SK-N-DZ (cell line): ENCODE data around the gene AEBP1.

Source experiments
- DNase-seq: peaks from one replicate; pipeline ENCODE4 v3.0.0-alpha.2; 2015; ENCODE audit warnings: low spot score
- small RNA-seq, 2 experiments: library from RNA; depleted of rRNA; stranded (forward); fragments of <200 nt; gene quantifications; one replicate each; pipeline ENCODE3, GENCODE V24; 2014

AEBP1 gene

DNA sequence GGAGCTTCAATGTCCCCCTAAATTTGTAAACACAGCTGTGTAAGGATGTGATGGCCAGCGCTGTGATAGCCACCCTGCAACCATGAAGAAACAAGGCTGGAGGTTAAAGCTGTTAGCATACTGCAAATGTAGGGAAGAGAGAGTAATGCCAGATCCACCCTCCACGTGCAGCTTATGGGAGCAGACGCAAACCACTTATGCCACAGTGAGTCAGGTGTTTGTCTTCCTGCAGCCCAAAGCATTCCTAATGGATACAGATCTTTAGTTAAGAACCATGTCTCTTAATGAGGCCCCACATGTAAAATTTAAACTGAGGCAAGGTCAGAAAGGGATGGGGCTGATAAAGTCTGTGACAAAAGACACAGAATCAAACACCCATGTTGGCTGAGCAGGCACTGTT is 50.6 kb downstream of the AEBP1 start:
- no peak for DNase-seq

DNA sequence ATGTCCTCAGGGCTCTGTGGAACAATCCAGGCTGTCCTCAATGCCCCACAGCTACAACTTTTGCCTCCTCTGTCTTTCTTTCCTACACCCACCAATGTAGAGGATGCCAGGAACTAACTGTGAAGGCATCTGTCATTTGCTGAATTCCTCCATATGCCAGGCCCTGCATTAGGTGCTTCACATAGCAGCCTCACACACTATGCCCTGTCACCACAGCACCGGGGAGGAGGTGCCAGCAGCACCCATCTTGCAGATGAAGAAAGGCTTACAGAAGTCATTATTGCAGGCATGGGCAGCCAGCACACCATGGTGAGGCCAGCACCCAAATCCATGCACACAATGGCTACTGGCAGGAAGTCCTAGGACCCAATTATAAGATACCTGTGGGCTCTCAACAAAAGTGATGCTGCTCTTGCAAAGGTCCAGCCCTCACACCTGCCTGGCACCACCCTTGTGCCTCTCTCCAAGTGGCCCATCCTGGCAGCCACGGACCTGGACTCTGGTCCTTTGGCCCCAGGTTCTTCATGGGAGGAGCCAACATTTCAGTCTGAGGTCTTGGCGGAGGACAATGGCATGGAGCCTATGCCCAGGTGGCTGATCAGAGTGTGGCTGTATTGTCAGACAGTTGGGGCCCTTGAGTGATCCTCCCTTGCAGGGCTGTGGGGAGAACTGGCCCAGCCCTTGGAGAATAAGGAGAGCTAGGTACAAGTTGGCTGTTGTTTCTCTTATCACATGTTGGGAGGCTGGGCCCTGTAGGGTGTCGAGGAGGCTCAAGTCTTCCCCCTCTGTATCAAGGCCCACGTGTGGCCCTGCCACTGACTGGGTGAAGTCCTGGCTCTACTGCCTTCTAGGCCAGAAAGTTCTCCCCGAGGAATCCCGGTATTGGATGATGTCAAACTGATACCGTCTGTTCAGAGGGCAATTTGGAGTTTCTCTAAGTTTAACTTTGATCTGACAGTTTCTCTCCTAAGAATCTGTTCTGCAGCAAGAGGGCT is 51.3 kb downstream of the AEBP1 start:
- DNase-seq, result no peak

DNA sequence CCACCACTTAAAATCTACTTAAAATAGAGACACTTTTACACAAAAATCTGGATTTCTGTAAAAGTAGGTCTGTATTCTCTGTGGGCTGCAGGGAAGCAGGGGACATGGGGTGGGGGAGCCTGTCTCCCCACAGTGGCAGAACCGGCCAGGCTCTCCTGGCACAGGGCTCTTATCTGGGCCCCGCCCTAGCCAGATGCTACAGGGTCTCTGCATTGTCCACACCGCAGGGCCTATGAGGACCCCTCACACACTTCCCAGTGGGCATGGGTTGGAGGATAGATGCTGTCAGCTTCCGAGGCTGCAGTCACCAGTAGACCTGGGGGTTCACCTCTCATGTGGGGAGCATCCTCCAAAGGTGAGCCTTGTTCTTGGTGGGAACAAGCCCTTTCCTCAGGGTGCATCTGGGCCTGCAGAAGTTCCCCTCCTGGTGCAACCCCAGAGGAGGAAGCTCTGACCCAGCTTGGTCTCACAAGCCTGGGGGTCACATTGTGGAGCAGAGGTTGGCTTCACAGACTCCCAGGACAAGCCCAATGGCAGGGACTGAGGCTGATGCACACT is 52.4 kb downstream of the AEBP1 start:
- DNase-seq, result no peak

DNA sequence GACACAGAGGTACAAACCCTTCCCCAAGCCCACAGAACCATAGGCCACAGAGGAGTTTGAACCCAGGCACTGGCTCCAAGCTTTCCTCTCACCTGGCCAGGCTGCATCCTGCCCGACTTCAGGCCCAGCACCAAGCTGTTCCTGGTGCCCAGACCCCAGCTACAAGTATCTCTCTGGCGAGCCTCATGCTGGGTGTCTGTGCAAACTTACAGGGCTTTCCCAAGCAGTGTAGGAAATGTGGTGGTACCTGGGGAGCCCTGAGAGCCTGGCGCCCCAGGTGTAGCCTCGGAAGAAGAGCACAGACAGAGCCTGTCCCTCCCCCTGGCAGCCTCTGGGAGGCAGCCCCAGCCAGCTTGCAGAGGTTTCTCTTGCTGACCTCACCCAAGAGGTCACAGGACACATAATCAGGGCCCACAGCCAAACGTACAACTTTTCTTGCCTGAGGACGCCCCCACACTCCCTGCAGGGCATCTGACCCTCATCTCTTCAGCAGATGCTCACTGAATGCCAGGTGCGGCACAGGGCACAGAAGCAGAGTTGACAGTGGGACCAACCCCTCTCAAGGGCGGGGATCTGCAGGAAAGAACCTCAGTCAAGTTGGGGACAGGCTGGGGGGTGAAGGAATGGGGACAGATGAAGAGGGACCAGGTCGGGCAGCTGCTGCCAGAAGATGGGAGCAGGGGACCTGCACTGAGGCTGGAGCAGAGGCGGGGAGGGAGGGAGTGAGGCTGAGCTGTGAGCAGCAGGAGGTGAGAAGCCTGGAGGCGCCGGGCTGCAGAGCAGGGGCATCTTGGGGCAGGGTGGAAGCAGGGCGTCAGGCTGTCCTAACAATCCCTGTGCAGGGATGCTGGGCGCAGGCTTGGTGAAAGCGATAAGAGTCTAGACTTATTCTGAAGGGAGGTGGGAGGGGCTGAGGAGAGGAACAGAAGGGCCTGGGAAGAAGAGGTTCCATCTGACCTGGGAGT is 53.3 kb downstream of the AEBP1 start:
- DNase-seq, result no peak

DNA sequence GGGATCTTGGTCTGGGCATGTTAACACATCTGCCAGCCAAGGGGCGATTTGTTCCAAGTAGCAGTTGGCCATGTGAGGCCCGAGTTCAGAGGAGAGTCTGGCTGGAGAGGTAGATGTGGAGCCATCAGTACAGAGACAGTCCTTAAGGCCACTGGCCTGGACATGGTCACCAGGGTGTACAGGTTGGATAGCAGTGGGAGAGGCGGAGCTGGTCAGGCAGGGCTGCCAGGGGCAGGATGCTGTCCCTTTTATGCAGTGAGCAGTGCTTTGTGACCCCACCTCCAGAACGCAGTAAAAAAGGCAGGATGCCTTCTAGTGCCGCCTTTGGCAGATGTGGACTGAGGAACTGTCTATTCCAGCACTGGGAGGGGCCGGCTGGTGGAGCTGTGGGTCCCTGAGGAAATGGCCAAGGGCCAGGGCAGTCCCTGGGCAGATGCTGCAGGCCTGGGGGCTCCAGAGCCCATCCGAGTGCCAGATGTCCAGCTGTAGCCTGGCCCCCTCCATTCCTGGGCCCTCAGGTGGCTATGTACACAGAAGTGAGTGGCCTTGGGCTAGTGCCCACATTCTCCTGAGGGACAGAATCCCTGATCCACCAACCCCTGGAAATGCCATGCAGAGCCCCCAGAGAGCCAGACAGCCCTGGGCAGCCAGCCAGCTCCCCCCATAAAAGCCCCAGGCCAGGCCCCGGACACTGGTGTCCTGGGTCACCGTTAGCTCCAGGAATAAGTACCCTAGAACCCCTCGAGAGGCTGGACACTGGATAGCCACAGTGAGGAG is 54.1 kb downstream of the AEBP1 start:
- DNase-seq, result no peak

DNA sequence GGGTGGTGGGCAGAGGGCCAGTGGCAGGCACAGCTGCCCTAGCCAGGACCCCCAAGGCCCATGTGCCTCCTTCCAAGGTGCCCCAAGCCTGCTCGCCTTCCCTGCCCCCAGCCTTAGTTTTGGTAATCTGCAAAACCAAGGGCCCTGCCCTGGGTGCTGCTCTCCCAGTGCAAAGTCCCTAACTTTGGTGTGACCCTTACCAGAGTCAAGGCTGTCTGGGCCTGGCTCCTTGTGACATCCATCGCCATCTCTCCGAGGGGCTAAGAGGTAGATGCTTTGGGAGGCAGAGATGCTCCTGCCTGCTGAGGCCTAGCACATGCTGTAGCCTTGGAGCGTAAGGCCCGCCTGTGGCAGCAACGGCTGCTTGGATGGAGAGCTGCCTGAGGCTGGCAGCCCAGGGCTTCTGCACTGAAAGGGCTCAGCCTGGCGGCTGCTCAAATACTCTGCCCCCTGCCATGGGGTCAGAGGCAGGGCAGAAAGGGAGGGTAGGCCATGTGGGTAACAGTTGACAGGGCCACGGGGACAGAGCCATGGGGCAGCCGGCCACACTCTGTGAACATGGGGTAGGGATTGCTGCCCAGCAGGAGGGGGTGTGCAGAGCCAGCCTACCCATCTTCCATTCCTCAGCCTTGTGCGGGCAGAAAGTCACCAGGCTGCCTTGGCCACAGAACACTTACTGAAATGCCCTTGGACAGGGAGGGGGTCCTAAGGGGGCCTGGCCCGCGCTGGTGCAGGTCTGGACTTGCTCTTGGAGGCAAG is 54.9 kb downstream of the AEBP1 start:
- DNase-seq, result no peak

DNA sequence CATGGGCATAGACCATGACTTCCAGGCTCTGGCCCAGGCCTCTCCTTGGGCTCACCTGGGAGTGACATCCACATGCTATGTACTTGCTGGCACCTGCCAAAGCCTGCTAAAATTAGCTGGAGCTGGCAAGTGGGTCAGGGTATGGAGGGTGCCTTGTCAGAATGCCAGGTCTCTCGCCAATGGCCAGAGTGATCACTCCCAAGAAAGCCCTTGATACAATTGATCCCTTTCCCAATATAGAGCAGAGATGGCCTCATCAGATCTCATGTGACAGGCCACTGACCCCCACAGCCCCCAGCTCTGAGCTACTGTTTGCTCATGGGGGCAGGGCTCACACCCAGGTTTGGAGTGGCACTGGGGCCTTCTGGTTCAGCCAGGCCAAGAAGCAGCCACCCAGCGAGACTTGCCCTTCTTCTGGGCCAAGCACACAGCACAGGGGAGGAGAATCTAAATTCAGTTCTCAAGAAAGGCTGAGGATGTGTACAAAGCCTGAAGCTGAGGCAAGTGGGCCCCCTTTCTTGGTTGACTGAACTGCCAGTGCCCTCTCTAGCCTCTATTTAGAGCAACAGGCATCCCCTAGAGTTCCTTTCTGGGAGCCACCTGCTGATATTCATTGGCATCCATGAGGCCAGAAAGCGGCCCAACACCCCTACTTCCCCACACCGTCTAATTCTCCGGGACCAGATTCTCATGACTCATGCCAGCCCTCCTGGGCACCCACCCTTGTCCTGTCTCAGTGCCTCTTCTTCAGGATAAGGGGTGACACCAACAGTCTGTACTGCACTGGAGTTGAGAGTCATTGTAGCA is 55.9 kb downstream of the AEBP1 start:
- DNase-seq, result no peak

DNA sequence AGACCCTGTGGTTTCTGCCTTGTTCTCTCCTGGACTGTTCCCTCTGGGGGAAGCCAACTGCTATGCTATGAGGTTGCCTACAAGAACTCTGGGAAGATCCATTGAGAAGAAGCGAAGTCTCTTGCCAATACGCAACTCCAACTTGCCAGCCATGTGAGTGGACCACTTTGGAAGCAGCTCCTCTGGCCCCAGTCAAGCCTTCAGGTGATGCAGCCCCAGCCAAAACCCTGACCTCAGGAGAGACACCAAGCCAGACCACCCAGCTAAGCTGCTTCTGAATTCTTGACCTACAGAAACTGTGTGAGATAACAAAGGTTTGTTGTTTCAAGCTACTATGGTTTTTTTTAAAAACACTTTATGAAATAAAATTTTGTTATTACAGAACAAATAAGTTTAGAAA is 57.2 kb downstream of the AEBP1 start:
- no peak for DNase-seq

DNA sequence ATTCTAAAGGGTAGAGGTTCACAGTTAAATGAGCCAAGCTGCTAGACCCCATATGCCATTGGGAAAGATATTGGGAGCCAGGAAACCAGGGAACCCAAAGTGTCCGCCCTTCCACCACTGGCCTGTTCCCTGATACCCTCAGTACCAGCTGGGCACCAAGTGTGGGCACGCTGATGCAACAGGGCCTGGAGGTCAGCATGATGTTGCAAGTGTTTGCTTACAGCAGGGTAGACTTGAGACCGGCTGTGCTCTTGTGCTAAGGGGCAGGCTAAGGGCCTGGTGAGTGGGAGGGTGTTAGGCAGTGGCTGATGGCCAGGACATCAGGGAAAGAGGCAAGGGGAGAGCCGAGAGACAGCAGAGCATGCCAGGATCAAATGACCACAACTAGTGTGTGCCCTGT is 58.0 kb downstream of the AEBP1 start:
- no peak for DNase-seq

DNA sequence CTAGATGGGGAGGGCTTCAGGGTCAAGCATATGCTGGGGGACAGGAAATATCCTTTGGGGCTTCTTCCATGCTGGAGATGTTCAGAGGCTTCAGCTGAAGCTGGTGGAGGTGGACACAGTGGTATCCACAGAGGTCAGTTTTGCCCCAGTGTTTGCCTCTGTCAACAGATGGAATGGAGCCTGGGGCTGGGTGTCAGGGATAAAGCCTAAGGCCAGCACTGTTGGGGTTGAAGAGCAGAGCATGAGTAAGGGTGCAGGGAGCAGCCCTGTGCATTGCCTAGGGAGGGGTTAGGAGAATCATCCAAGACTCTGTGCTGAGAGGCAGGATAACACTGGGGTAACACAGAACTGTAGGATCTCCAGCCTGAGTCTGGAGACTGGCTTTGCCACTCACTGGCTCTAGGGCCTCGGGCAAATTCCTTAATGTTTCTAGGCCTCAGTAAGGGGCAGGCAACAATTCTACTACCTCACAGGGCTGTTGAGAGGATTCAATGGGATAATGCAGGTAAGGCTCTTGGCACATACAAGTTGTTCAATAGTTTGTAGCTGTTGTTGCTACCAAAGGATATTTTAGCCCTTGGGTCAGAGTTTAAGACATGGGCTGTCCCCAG is 58.7 kb downstream of the AEBP1 start:
- DNase-seq, result no peak

DNA sequence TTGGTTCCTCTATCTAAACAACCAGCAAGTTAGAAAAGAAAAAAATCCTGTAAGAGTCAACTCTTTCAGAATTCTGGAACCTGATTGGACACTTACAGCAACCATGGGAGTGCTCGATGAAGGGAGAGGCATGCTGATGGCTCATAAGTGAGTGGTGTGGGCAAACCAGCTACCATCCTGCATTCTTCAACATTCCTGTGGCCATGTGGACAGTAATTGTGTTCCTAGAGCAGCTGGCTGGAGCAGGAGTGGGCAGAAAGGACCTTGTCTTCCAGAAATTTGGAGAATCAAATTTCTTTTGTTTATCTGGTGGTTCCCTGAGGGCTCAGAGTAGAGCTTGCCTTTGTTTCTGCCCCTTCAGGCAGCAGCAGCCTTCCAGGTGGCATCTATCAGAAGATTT is 59.4 kb downstream of the AEBP1 start:
- DNase-seq, result no peak

Small RNA genes within 50 kb of the gene (small RNA-seq; reads per million reads assigned to genes)
- gene RNA5SP230, result 0 reads per million in 2 experiments
